GM12878 (cell line): ENCODE results near the gene LHX2. TPM values are rescaled to one million over a fixed set of nuclear protein-coding genes. Genes with fewer than 3 reads are reported as not detected.

ENCODE experiments used
- ATAC-seq: fragments of 200-7000 bp; cut with Tn5 transposase; 3 replicates; pipeline ENCODE4 v1.9.1; 2020; ENCODE audit warnings: mild to moderate bottlenecking, moderate library complexity
- BruUV-seq: library from RNA; stranded (reverse); fragments of 400-500 nt; replicated peaks from 2 replicates; lab custom pipeline; 2021; lab: Mats Ljungman, UMichigan
- CTCF ChIA-PET: fragments of 300-600 bp; sonication (Branson Sonifier 250); formaldehyde crosslinking; extraction: SDS; loops from one replicate; lab custom pipeline; 2021; ENCODE audit warnings: inconsistent platforms; lab: Yijun Ruan, JAX
- POLR2A ChIA-PET: fragments of 350-600 bp; formaldehyde crosslinking; extraction: SDS; loops from one replicate; lab custom pipeline; 2021; ENCODE audit warnings: inconsistent platforms; lab: Charles Lee
- RAD21 ChIA-PET: fragments of 300-600 bp; sonication (Branson Sonifier 250); formaldehyde crosslinking; loops from one replicate; lab custom pipeline; 2023; ENCODE audit warnings: antibody characterized with exemption; ENCODE audit not compliant: unreplicated experiment; lab: Charles Lee
- SMC1A ChIA-PET: fragments of 300-600 bp; sonication (Branson Sonifier 250); formaldehyde crosslinking; loops from one replicate; lab custom pipeline; 2023; ENCODE audit not compliant: unreplicated experiment, uncharacterized antibody; lab: Charles Lee
- DNase-seq: peaks from one replicate; pipeline ENCODE4 v3.0.0-alpha.2; 2011; ENCODE audit warnings: low read depth, low spot score
- FAIRE-seq: peaks from 3 replicates; lab custom pipeline; 2011; peaks lifted over from hg19 to GRCh38; lab: Jason Lieb, UNC
- H2AFZ ChIP-seq: 2 replicates; pipeline ENCODE4 v1.6.0; 2011; ENCODE audit warnings: low read depth, low read length, control low read depth; ENCODE audit not compliant: control insufficient read depth
- H3K27ac ChIP-seq: 2 replicates; pipeline ENCODE4 v1.5.1; 2011; ENCODE audit warnings: control low read depth; ENCODE audit not compliant: control insufficient read depth, insufficient read depth
- H3K27me3 ChIP-seq, 2 experiments: replicated peaks in 1 of 2; 2 replicates each; pipeline versions ENCODE4 v1.6.0 to v1.6.1; 2011; ENCODE audit warnings: low read length in 1 of 2; ENCODE audit not compliant: control insufficient read depth in 2 of 2, insufficient read depth in 2 of 2
- H3K36me3 ChIP-seq, 2 experiments: 2 replicates each; pipeline ENCODE4 v1.5.1; 2011; ENCODE audit warnings: low read length in 1 of 2; ENCODE audit not compliant: control insufficient read depth in 2 of 2, insufficient read depth in 2 of 2
- H3K4me1 ChIP-seq: 2 replicates; pipeline ENCODE4 v1.6.1; 2011; ENCODE audit warnings: mild to moderate bottlenecking, low read length, moderate library complexity, mixed read lengths; ENCODE audit not compliant: control insufficient read depth, insufficient read depth
- H3K4me2 ChIP-seq: 2 replicates; pipeline ENCODE4 v1.6.0; 2011; ENCODE audit warnings: control low read depth; ENCODE audit not compliant: control insufficient read depth, insufficient read depth
- H3K4me3 ChIP-seq: fragments of 200-600 bp; sonication (generic); 2 replicates; pipeline ENCODE4 v1.5.1; 2016
- H3K79me2 ChIP-seq: 2 replicates; pipeline ENCODE4 v1.6.0; 2011; ENCODE audit warnings: low read length; ENCODE audit not compliant: control insufficient read depth, insufficient read depth
- H3K9ac ChIP-seq: 2 replicates; pipeline ENCODE4 v1.8.0; 2011; ENCODE audit warnings: low read length, control low read depth, mixed read lengths; ENCODE audit not compliant: control insufficient read depth, insufficient read depth
- H3K9me3 ChIP-seq: replicated peaks from 3 replicates; pipeline ENCODE4 v1.5.1; 2011; ENCODE audit warnings: mild to moderate bottlenecking, low read length; ENCODE audit not compliant: control insufficient read depth, insufficient read depth
- H4K20me1 ChIP-seq: 2 replicates; pipeline ENCODE4 v1.6.0; 2011; ENCODE audit not compliant: control insufficient read depth, insufficient read depth
- ASH2L ChIP-seq: fragments of 300-600, 200-600 bp; sonication (generic); IDR thresholded peaks from 2 replicates; pipeline ENCODE4 v1.6.1; 2017; ENCODE audit warnings: low read depth, mild to moderate bottlenecking, borderline replicate concordance
- BHLHE40 ChIP-seq, 2 experiments: fragments of 450-650 bp in 1 of 2; IDR thresholded peaks; 2 replicates each; pipeline ENCODE4 v1.6.1; 2011 to 2017; ENCODE audit warnings: low read depth in 2 of 2, borderline replicate concordance in 1 of 2, improper control_type of control experiment in 1 of 2, low read length in 1 of 2, mild to moderate bottlenecking in 1 of 2
- CEBPB ChIP-seq, 2 experiments: fragments of 150-350 bp in 1 of 2; IDR thresholded peaks; 2 replicates each; pipeline ENCODE4 v1.6.1; 2012 to 2014; ENCODE audit warnings: low read depth in 2 of 2, low read length in 2 of 2, borderline replicate concordance in 1 of 2, inconsistent platforms in 1 of 2
- EED ChIP-seq: sonication (generic); IDR thresholded peaks from 2 replicates; pipeline ENCODE4 v1.6.1; 2016; ENCODE audit warnings: antibody characterized with exemption, low read depth
- ETV6 ChIP-seq, 2 experiments: fragments of 450-650 bp in 1 of 2; IDR thresholded peaks in 1 of 2; conservative IDR thresholded peaks in 1 of 2; 2 replicates each; pipeline ENCODE4 v1.6.1; 2014; ENCODE audit warnings: antibody characterized with exemption in 1 of 2, borderline replicate concordance in 1 of 2, low read depth in 1 of 2, mild to moderate bottlenecking in 1 of 2, moderate library complexity in 1 of 2
- FOXK2 ChIP-seq: fragments of 450-650 bp; IDR thresholded peaks from 2 replicates; pipeline ENCODE4 v1.6.1; 2017; ENCODE audit warnings: mild to moderate bottlenecking, moderate library complexity
- GABPA ChIP-seq: IDR thresholded peaks from 2 replicates; pipeline ENCODE4 v1.6.1; 2014; ENCODE audit warnings: antibody characterized with exemption, low read depth, mild to moderate bottlenecking, inconsistent platforms
- HCFC1 ChIP-seq: fragments of 150-350 bp; IDR thresholded peaks from 2 replicates; pipeline ENCODE4 v1.6.1; 2014; ENCODE audit warnings: low read length
- IKZF1 ChIP-seq: fragments of 450-650 bp; conservative IDR thresholded peaks from 2 replicates; pipeline ENCODE4 v1.6.1; 2017; ENCODE audit warnings: antibody characterized with exemption, mild to moderate bottlenecking
- JUNB ChIP-seq: IDR thresholded peaks from 2 replicates; pipeline ENCODE4 v1.6.1; 2016; ENCODE audit warnings: antibody characterized with exemption, mild to moderate bottlenecking
- MEF2B ChIP-seq: fragments of 450-650 bp; IDR thresholded peaks from 2 replicates; pipeline ENCODE4 v1.6.1; 2018; ENCODE audit warnings: mild to moderate bottlenecking, moderate library complexity; ENCODE audit not compliant: partially characterized antibody, poor library complexity, severe bottlenecking
- MYB ChIP-seq: fragments of 150-350 bp; IDR thresholded peaks from 2 replicates; pipeline ENCODE4 v1.6.1; 2014; ENCODE audit warnings: mild to moderate bottlenecking, low read depth, low read length, borderline replicate concordance
- NBN ChIP-seq: fragments of 450-650 bp; IDR thresholded peaks from 2 replicates; pipeline ENCODE4 v1.6.1; 2016
- PAX5 ChIP-seq: IDR thresholded peaks from 2 replicates; pipeline ENCODE4 v1.6.1; 2011; ENCODE audit warnings: low read depth, low read length, borderline replicate concordance
- RAD51 ChIP-seq: fragments of 450-650 bp; IDR thresholded peaks from 2 replicates; pipeline ENCODE4 v1.6.1; 2016; ENCODE audit warnings: moderate library complexity, mild to moderate bottlenecking, inconsistent platforms
- SMAD1 ChIP-seq: fragments of 450-650 bp; IDR thresholded peaks from 2 replicates; pipeline ENCODE4 v1.6.1; 2018; ENCODE audit warnings: mild to moderate bottlenecking, low read depth; ENCODE audit not compliant: partially characterized antibody
- SMARCA5 ChIP-seq: fragments of 450-650 bp; IDR thresholded peaks from 2 replicates; pipeline ENCODE4 v1.6.1; 2017; ENCODE audit warnings: mild to moderate bottlenecking
- SRF ChIP-seq, 2 experiments: IDR thresholded peaks; 2 replicates each; pipeline ENCODE4 v1.6.1; 2011; ENCODE audit warnings: low read depth in 2 of 2, low read length in 2 of 2, mild to moderate bottlenecking in 1 of 2, moderate library complexity in 1 of 2
- STAT1 ChIP-seq: fragments of 450-650 bp; conservative IDR thresholded peaks from 2 replicates; pipeline ENCODE4 v1.6.1; 2014; ENCODE audit warnings: antibody characterized with exemption, mild to moderate bottlenecking
- TBL1XR1 ChIP-seq: IDR thresholded peaks from 2 replicates; pipeline ENCODE4 v1.6.1; 2012; ENCODE audit warnings: low read depth, low read length, improper control_type of control experiment
- YY1 ChIP-seq: IDR thresholded peaks from 2 replicates; pipeline ENCODE4 v1.6.1; 2011; ENCODE audit warnings: low read depth, mild to moderate bottlenecking, low read length
- ZNF207 ChIP-seq: fragments of 450-650 bp; IDR thresholded peaks from 2 replicates; pipeline ENCODE4 v1.6.1; 2014; ENCODE audit warnings: antibody characterized with exemption, mild to moderate bottlenecking, borderline replicate concordance
- ZSCAN29 ChIP-seq: fragments of 450-650 bp; IDR thresholded peaks from 2 replicates; pipeline ENCODE4 v1.6.1; 2017; ENCODE audit warnings: mild to moderate bottlenecking, moderate library complexity
- WGBS: methylation state at CpG from one replicate; pipeline ENCODE4 v1.1.6; 2016; ENCODE audit warnings: low lambda C conversion rate; ENCODE audit not compliant: insufficient replicate concordance, insufficient coverage; ENCODE audit errors: missing lambda C conversion rate; 5-methylcytosine and 5-hydroxymethylcytosine counted together
- in situ Hi-C: fragments of 300-500 bp; cut with MboI; formaldehyde crosslinking; loops from 9 replicates; pipeline ENCODE4 v1.14.3; 2018; ENCODE audit warnings: mixed read lengths
- intact Hi-C: fragments of 100-400 bp; cut with micrococcal nuclease; formaldehyde crosslinking; loops from one replicate; pipeline ENCODE4 v1.14.2; 2022; ENCODE audit not compliant: unreplicated experiment
- polyA plus RNA-seq, 11 experiments: library from polyadenylated mRNA; depleted of rRNA in 4 of 11; unstranded in 6 of 11; stranded (reverse) in 5 of 11; fragments of >200 nt; fragmentation: Nextera tagmentation in 4 of 11; fragmentation: Illumina TruSeq in 1 of 11; extraction: Ambion mirVana in 4 of 11; extraction: Trizol in 1 of 11; gene quantifications; 1 replicate in 1 of 11; 2 replicates in 10 of 11; pipeline versions ENCODE4 v1.2.1 to v1.2.3, GENCODE V29; 2011 to 2016; ENCODE audit warnings: inconsistent platforms in 2 of 11, missing spikeins in 2 of 11, low read depth in 1 of 11
- total RNA-seq, 4 experiments: library from RNA; depleted of rRNA in 3 of 4; stranded (reverse); fragments of >200 nt in 3 of 4; fragmentation: Illumina TruSeq in 1 of 4; extraction: Trizol in 1 of 4; gene quantifications; 2 replicates each; pipeline versions ENCODE4 v1.2.1 to v1.2.3, GENCODE V29; 2013 to 2021
- TF ChIP-seq, protein P1 (sequence below): IDR thresholded peaks from 2 replicates; pipeline ENCODE4 v1.6.1; 2012; ENCODE audit warnings: low read depth, low read length, improper control_type of control experiment
- TF ChIP-seq, protein P2 (sequence below): IDR thresholded peaks from 2 replicates; pipeline ENCODE4 v1.6.1; 2011; ENCODE audit warnings: low read depth, low read length, improper control_type of control experiment, borderline replicate concordance

LHX2 gene
- total and polyA plus RNA-seq, 10 of the 15 experiments (the other 5 are each of a cell fraction or from before 2014, with no cell fraction given): 0.82 to 69.8 (median 5.3) TPM

DNA sequence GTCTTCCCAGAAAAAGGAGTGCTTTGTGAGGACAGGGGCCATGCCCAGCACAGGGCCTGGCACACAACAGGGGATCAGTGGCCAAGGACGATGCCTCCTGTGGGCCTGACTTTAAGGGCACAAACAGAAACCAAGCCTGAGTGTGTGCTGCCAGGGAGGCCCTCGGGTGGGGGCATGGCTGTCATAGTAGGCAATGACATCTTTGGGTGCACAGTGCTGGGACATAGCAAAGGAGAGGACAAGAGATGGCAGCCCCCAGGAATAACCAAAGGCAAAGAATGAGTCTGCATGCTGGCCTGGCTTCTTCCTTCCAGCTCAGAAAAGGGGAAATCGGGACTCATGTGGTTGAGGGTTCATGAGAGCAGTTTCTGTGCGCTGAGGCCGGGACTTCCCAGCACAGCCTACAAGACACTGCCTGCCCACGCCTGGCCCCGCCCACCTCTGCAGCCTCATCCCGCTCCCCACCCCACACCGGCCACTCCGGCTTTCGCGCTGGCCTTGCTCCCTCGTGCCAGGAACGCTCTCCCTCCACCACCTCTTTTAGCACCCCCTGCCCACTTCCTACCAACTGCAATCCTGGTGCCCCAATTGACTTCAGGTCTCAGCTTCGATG is 13.8 kb upstream of the LHX2 start:
- CTCF ChIA-PET: interaction anchor here (0.7 to 3.7 kb wide), 15 partner anchors 13 to 453 kb away, joined by 3 to 27 read pairs (median 4); partner anchors contain the start of gene LHX2
- Histone ChIP-seq H4K20me1 (no peaks in the 10 kb centered on the region), H3K27ac (peak overlapping the region; percentile 85), H3K4me2 (peak overlapping the region; percentile 98), H3K9me3 (no peaks in the 10 kb centered on the region), H3K79me2 (no peaks in the 10 kb centered on the region), H2AFZ (peak overlapping the region; percentile 78), H3K27me3 (peaks cover 0 to 25% of the 10 kb centered on the region in 2 experiments; a peak in 1 of 4 replicates), H3K36me3 (no peaks in the 10 kb centered on the region), H3K4me3 (peak overlapping the region; percentile 50; the same call in 1 of the 2 replicates), H3K4me1 (peaks cover 30% of the 10 kb centered on the region), H3K9ac (no peak overlapping the region; the same call in 1 of the 2 replicates)
- POLR2A ChIA-PET: interaction anchor here (0.8 to 3.6 kb wide), 13 partner anchors 8 to 200 kb away, joined by 3 to 29 read pairs (median 5); partner anchors contain the start of gene LHX2
- RAD21 ChIA-PET: interaction anchor here (0.5 to 4.2 kb wide), 27 partner anchors 10 to 472 kb away, joined by 3 to 52 read pairs (median 4); partner anchors contain the start of gene LHX2
- no TSS peak for BruUV-seq
- ATAC-seq (peak; percentile 79), DNase-seq (peak; percentile 81), FAIRE-seq (peak; percentile 96)
- 5% methylated on average over 14 of the region's 15 CpGs for WGBS
- intact Hi-C loops: loop anchor here (5.0 kb wide), 1 partner anchor 70 kb away; no protein-coding TSS in a partner anchor
- in situ Hi-C loops: no loop called here
- SMC1A ChIA-PET: interaction anchor here (0.8 to 3.5 kb wide), 19 partner anchors 10 to 455 kb away, joined by 3 to 22 read pairs (median 6); no protein-coding TSS in a partner anchor
- TF ChIP-seq ZSCAN29 (no peak), JUNB (no peak), SMAD1 (no peak), RAD51 (no peak), GABPA (no peak), MYB (no peak), NBN (0 out of 2 replicates have a peak, but pooled peaks have one; percentile 34), YY1 (0 out of 2 replicates have a peak, but pooled peaks have one; percentile 36), TBL1XR1 (no peak), SRF (IDR thresholded peaks at IDR 0.05; ENCODE audit: low read depth in 2 of 2, low read length in 2 of 2) (no peak), EED (peak; percentile 91), BHLHE40 (IDR thresholded peaks at IDR 0.05; ENCODE audit: borderline replicate concordance in 1 of 2, low read depth in 2 of 2, low read length in 1 of 2) (peak in 1 of 2 experiments; percentile 47; a peak in 1 of 4 replicates), SMARCA5 (peak; percentile 67), FOXK2 (no peak), MEF2B (peak; percentile 12), PAX5 (peak; percentile 54), ASH2L (no peak), ETV6 (conservative IDR thresholded peaks at IDR 0.05 in 1 of 2, IDR thresholded peaks at IDR 0.05 in 1 of 2; ENCODE audit: borderline replicate concordance in 1 of 2, low read depth in 1 of 2) (peak in 1 of 2 experiments; percentile 30; a peak in 1 of 4 replicates), HCFC1 (no peak), CEBPB (IDR thresholded peaks at IDR 0.05; ENCODE audit: borderline replicate concordance in 1 of 2, low read depth in 2 of 2, low read length in 2 of 2) (no peak), STAT1 (peak; percentile 94), IKZF1 (peak; percentile 94), ZNF207 (no peak)
- TF ChIP-seq, protein P1, sequence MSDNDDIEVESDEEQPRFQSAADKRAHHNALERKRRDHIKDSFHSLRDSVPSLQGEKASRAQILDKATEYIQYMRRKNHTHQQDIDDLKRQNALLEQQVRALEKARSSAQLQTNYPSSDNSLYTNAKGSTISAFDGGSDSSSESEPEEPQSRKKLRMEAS: 0 out of 2 replicates have a peak, but pooled peaks have one; percentile 7
- TF ChIP-seq, protein P2, sequence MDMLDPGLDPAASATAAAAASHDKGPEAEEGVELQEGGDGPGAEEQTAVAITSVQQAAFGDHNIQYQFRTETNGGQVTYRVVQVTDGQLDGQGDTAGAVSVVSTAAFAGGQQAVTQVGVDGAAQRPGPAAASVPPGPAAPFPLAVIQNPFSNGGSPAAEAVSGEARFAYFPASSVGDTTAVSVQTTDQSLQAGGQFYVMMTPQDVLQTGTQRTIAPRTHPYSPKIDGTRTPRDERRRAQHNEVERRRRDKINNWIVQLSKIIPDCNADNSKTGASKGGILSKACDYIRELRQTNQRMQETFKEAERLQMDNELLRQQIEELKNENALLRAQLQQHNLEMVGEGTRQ: no peak
